Stimulated activated CD4-positive, alpha-beta T cell treated with anti-CD3 and anti-CD28 coated beads, TNF-alpha, amount 100 ng/mL, for 24 hours (primary cell): ENCODE data around the gene FCGBP.

ENCODE experiments used
- DNase-seq, 3 experiments: peaks; one replicate each; pipeline ENCODE4 v3.0.0-alpha.2; 2020; ENCODE audit warnings: low read depth in 3 of 3

Gene FCGBP

DNA sequence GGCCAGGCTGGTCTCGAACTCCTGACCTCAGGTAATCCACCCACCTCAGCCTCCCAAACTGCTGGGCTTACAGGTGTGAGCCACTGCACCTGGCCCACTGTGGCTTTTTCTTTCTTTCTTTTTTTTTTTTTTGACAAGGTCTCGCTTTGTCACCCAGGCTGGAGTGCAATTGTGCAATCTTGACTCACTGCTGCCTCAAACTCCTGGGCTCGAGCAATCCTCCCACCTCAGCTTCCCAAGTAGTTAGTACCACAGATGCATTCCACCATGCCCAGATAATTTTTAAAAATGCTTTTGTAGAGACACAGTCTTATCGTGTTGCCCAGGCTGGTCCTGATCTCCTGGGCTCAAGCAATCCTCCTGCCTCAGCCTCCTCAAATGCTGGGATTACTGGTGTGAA is 12.1 kb upstream of the FCGBP start:
- no peak for DNase-seq

DNA sequence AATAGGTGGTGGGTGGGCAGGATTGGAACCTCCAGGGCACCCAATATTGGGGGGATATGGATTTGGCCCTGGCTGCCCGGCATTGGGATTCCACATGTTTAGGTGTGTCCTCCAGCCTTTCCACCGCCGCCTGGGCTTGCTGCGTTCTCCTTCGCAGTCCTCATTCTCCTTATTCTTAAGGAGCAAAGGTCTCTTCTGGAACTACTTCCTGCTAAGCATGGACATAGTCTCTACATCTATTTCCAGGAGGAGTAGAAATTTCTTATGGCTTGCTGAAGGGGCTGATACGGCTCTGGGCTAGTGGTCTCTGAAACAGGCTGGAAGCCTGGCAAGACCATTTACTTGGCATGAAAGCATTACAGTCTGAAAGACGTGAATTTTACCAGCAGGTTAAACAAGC is 9.2 kb upstream of the FCGBP start:
- DNase-seq: no peak

DNA sequence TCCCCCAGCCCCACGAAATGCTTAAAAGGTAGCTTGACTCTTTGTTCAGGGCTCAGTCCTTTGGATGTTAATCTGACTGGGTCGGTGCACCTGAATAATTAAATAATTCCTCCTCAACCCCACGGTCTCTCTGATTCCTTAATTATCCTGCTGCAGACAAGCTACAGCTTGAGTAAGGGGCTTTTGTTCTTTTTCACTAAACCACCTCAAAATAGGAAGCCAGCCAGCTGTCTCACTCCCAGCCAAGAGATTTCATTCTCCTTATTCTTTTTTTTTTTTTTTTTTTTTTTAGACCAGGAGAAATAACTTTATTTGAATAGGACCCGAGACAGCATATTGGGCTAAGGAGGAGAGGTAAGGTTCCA is 7.9 kb upstream of the FCGBP start:
- no peak for DNase-seq

DNA sequence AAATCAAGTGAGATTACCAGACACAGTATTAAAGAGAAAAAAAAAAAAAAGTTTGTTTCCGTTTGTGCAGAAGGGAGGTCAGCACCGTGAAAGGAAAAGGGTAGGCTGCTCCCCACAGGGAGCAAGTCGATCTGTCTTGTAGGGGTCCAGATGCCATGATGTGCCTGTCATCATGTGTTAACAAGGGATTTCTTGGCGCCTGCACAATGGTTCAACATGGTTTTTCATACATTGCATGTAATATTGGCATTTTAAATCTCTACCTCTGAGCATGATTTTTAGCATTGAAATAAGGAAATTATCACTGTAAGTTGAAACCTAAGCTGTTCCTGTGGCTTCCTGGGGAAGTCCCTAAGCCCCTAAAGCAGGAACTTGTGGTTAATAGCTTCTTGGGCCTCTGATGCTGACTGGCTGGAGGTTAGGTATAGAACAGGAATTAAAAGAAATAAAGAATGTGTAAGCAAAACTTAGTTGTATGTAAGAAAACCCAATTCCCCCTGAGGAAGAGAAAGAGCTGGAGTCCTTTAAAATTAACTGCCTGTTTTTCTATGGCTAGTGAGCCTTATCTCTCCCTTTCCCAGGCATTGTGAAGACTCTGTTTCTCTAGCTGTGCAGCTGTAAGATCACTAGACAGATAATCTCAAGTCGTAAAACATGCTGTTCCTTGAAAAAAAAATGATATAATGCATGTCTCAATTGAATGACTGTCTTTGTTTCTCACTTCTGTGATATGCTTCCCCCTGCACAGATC is 7.4 kb upstream of the FCGBP start:
- DNase-seq: peak in 1 of 3 experiments; percentile 21

DNA sequence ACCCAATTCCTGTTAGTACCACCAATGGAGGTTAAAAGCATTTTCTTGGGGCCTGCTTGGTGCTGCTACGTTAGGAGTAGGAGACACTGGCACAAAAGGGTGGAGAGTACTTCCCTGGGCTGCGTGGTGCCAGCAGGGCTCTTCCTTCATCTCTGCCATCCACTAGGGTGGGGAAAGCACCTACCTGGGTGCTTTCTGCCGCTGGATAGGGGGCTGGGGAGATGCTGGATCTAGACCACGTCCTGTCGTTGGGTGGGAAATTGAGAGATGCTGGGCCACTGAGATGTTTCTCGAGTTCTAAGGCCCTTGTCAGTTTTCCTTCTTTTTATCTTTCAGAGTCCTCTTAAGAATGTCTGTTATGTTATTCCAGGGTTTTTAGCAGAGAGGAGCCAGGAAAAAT is 6.7 kb upstream of the FCGBP start:
- DNase-seq: no peak

DNA sequence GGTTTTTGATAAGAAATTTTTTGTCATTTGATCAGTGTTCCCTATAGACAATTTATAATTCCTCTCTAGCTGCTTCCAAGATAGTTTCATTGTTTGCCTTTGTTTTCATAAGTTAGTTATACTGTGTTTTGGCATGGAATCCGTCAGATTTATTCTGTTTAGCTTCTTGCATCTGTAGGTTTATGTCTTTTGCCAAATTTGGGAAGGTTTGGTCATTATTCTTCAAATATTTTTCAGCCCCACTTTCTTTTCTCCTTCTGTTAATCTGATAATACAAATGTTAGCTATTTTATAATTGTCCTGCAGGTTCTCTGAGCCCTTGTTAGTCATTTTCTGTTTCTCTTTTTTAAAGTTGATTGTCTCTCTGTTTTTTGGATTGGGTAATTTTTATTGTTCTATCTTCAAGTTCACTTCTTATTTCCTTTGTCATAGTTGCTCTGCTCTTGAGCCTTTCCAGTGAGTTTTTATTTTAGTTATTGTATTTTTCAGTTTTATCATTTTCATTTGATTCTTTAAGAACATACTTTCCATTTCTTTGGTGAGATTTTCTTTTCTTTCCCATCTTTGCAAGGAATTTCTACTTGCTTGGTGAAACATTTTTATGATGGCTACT is 5.9 kb upstream of the FCGBP start:
- no peak for DNase-seq

DNA sequence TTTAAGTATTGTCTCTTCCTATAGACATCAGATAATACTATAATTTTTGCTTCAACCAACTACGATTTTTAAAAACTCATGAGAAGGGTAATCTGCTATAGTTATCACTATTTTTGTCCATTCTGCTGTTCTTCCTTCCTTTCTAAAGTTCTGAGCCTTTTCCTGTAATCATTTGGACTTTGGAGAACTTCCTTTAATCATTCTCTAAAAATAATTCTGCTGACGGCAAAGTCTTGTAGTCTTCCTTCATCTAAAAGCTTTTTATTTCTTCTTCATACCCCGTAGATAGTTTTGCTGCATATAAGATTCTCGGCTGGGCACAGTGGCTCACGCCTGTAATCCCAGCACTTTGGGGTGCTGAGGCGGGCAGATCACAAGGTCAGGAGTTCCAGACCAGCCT is 5.1 kb upstream of the FCGBP start:
- no peak for DNase-seq

DNA sequence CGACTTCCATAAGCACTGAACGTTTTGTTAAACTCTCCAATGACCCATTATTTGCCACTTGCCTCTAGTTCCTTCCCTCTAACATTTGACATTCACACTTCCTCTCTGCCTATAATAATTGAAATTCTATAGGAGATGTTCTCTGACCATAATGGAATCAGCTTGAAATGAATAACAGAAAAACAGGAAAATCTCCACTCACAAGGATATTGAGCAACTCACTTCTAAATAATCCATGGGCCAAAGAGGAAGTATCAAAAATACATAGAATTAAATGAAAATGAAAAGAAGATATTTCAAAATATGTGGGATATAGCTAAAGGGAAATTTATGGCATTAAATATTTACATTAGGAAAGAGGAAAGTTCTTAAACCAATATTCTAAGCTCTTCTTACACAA is 3.4 kb upstream of the FCGBP start:
- DNase-seq: no peak

DNA sequence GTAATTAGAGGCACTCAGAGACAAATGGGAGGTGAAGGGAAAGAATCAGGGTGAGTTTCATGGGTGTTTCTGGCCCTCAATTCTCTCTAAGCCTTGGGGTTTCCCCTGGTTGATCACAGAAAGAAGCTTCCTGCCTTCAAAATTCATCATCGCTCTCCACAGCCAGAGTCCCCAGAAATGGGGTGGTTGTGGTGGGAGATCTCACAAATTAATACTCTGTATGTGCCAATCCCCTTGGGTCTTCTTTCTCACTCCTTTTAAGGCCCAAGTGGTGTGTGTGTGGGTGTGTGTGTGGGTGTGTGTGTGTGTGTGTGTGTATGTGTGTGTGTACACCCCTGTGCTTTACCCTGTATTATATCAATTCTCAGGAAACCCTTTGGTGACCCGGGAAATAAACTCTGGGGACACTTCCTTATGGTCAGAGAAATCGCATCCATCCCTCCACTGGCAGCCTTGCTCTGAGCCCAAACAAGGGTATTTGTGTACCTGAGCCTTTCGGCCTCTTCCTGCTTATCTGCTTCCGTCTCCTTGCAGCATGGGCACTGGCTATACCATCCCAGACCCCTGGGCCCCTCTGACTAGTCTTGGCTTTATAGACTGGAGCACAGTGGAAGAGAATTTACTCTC is 2.8 kb upstream of the FCGBP start:
- peak; percentile 16 to 27 (median 24) for DNase-seq

DNA sequence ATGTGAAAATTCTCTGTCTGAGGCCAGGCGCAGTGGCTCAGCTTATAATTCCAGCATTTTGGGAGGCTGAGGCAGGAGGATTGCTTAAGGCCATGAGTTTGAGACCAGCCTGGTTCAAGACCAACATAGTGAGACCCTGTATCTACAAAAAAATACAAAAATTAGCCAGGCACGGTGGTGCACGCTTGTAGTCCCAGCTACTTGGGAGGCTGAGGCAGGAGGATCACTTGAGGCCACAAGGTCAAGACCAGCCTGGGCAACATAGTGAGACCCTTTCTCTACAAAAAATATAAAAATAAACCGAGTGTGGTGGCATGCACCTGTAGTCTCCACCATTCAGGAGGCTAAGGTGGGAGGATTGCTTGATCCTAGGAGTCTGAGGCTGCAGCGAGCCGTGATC is 2.2 kb upstream of the FCGBP start:
- DNase-seq: no peak

DNA sequence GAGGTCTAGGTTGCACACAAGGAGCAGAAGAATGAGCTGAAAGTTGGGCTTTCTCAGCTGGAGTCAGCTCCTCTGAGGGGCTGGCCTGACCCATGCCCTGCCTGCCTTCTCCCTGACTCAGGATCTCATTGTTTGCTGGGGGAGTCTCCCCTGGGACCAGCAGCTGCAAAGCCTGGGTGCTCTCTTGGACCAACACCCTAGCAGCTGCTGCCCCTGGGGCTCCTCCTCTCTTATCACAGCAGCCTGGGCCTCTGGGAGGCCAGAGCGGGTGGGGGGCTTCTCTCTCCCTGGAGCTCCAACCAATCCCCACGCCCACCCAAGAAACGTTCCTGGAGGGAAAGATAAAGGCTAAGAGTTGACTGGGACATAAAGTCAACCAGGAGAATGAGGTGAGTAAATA is 1.6 kb upstream of the FCGBP start:
- DNase-seq: no peak

DNA sequence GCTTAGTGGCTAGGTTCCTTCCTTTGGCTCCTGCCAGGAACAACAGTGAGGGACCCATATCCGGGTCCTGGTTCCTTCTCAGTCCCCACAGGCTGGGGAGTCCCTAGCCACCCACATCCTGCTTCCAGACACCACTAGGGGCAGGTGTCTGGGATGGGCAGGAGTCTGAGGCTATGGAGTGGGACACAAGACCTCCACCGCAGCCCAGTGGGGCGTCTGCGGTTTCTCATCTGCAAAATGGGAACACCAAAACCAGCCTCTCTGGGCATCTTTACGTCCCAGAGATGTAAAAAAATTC is 879 bp upstream of the FCGBP start:
- DNase-seq: no peak

DNA sequence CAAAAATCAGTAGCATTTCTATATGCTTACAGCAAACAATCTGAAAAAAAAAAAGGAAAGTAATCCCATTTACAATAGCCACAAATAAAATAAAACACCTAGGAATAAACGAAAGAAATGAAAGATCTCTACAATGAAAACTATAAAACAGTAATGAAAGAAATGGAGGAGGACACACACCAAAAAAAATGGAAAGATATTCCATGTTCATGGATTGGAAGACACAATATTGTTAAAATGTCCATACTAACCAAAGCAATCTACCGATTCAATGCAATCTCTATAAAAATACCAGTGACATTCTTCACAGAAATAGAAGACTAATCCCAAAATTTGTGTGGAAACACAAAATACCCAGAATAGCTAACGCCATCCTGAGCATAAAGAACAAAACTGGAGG is 4.7 kb downstream of the FCGBP start:
- DNase-seq: no peak

DNA sequence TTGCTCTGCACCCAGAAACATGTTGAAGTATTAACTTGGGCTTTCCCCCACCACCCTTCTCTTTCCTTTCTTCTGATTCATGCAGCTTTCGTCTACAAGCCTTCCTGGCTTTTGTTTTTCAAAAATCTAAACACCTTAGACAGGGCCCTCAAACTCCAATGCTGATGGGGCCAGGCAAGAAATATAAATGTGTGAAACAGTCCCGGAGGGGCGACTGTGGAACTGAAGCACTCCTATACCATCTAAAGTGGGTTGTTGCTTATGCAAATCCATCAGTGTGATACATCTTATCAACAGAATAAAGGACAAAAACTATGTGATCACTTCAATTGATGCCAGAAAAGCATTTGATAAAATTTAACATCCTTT is 6.1 kb downstream of the FCGBP start:
- DNase-seq: no peak

DNA sequence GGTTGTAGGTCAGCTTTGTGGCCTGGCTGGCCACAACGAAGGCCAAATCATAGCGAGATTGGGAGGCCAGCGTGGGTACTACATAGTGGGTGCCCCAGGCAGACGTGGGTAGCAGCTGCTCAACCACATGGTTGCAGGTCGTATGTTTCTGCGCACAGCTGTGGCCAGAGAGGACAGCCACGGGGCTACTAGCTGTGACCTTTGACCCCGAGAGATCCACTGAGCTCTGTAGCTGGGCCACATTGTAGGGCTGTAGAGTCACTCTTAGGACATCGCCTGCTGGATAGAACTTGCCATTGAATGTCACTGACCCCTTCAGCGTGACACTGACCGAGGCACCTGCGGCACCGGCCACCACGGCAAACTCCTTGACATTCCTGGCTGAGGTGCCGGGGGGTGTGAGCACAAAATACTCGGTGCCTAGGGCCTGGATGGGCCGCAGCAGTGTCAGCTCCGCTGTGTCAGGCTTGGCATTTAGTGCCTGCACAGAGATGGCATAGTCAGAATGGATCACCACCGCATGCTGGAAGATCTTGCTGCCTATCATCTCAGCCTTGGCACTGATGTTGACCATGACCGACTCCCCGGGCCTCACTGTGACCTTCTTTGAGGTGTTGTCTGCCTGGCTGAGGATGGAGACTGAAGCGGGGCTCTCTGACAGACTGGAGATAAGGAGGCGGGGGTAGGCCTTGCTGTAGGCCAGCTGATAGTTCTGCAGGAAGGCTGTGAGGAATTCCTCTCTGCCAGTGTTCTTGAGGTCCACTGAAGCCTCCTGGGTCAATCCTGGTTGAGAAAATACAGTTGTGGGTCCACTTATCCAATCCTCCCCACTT is 6.7 kb downstream of the FCGBP start:
- no peak for DNase-seq

DNA sequence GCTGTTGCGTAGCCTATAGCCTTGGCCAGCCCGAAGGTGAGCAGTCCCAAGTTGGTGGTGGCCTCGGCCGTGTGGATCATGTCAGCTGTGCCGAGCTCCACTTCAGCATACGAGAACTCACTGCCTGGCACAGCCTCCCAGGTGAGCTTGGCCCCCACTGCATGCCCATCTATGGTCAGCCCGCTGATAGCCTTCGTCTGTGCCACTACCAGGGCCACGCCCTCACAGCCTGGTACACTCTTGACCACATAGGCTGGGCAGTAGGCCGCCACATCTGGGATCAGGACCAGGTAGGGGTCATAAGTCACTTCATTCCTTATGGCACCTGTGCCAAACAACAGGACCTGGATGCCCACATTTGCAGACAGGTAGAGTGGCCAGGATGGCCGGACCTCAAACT is 7.4 kb downstream of the FCGBP start:
- DNase-seq: no peak

DNA sequence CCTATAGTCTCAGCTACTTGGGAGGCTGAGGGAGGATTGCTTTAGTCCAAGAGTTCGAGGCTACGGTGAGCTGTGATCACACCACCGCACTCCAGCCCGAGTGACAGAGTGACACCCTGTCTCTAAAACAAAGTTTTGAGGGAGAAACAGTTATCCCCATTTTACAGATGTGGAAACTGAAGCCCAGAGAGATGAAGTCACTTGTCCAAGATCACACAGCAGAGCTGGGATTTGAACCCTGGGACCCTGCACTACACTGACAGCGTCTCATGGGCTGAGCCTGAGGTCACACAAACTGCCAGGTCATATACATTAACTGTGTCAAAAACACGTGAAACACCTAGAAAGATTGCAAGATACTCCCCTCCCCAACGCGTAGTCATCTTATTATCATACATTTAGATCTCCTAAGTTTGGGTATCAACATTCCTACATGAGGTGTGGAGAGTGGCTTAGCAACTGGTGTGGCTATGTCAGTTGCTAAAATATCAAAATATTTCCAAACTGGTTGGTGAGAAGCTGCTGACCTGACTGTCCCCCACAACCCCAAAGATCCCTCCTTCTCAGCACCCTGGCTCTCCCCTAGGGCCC is 8.2 kb downstream of the FCGBP start:
- DNase-seq: no peak

DNA sequence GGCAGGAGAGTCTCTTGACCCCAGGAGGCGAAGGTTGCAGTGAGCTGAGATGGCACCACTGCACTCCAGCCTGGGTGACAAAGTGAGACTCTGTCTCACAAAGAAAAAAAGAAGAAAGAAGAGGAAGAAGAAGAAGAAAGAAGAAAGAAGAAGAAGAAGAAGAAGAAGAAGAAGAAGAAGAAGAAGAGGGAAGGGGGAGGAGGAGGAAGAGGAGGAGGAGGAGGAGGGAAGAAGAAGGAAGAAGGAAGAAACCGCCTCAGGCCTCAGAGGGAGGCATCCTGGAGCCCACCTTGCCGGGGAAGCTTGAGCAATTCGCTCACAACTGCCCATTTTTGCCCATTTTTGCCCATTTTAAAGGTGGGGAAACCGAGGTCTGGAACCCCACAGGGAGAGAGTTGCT is 9.5 kb downstream of the FCGBP start:
- no peak for DNase-seq

DNA sequence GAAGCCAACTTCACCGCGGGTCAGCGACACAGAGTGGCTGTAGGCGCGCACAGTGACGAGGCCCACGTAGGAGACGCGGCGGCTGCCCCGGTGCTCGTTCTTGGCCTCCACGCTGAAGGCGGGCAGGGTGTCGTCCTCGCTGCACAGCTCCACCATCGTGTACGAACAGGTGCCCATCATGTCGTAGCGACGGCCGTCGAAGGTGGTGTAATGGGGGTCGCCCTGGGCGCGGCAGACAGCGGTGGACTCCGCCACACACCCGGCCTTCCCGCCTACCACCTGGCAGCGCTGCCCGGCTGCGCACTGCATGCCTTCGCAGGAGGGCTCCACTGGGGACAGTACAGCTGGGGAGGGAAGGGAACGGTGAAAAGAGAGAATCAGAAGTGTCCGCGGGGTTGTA is 10.0 kb downstream of the FCGBP start:
- DNase-seq: no peak

DNA sequence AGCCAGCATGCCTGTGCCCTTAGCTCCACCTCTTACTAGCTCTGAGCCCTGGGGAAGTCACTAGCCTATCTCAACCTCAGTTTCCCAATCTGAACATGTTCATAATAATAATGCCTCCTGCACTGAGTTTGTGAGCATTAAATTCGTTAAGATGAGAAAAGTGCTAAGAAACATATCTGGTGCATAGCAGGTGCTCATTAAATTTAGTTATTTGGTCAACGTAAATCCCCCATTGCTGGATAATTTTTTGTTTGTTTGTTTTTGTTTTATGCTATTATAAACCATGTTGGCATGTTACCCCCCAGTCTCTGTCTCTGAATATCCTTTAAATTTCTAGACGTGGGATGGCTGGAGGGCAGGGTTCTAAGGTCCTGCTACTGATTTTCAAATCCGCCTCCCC is 10.6 kb downstream of the FCGBP start:
- no peak for DNase-seq

DNA sequence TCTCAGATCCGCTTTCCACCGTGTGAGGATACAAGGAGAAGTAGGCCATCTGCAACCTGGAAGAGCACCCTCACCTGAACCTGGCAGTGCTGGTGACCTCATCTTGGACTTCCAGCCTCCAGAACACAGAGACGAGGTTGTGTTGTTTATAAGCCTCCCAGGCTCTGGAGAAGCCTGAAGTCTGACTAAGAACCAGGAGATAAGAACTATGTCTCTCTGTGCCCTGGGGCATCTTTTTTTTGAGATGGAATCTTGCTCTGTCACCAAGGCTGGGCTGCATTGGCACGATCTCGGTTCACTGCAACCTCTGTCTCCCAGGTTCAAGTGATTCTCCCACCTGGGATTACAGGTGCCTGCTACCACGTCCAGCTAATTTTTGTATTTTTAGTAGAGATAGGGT is 14.5 kb downstream of the FCGBP start:
- no peak for DNase-seq

DNA sequence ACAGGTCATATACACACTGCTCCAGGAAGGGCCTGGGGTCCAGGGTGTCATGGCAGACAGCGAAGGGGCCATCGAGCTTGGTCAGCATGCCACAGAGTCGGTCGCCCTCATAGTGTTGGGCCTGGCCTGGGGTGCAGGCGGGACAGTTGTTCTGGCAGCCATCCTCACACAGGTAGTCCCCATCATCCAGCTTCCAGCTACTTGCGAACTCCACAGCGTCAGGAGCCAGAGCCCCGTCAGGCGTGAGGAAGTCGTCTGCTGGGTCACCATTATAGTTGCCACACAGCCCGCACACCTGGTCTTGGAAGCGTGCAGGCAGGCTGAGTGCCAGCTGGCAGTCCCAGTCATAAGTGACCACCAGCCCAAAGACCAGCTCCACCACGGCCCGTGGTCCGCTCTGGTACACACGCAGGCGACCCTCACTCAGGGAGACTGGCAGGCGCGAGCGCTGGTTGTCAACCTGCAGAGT is 16.2 kb downstream of the FCGBP start:
- DNase-seq: no peak
